Fibroblast of skin of left quadriceps (primary cell): ENCODE results near the gene DTX2.
"Not testable (repeated sequence)": the region's sequence is repeated elsewhere in the genome, so short reads cannot be mapped to it uniquely, and the experiment has no call there.

Experiments used
- DNase-seq, 2 experiments: peaks; one replicate each; pipeline ENCODE4 v3.0.0-alpha.2; 2013; ENCODE audit warnings: low read depth in 2 of 2

Gene DTX2

GRCh38 chr7:76511911-76512885 lies 50.7 kb downstream of the DTX2 start:
- DNase-seq = not testable (repeated sequence)

GRCh38 chr7:76512941-76513816 lies 51.7 kb downstream of the DTX2 start:
- DNase-seq = no peak

- no peak for DNase-seq
Measured at GRCh38 chr7:76513817-76514799, 52.6 kb downstream of the DTX2 start.

- no peak for DNase-seq
Measured at GRCh38 chr7:76514926-76515771, 53.6 kb downstream of the DTX2 start.

- DNase-seq = peak in 1 of 2 experiments; percentile 3
Measured at GRCh38 chr7:76515999-76516443, 54.5 kb downstream of the DTX2 start.

GRCh38 chr7:76516932-76517331 lies 55.4 kb downstream of the DTX2 start:
- DNase-seq = not testable (repeated sequence)

- DNase-seq = not testable (repeated sequence)
Measured at GRCh38 chr7:76526183-76526582, 64.7 kb downstream of the DTX2 start.

GRCh38 chr7:76531643-76532042 lies 70.1 kb downstream of the DTX2 start:
- DNase-seq = not testable (repeated sequence)

GRCh38 chr7:76543197-76543596 lies 81.7 kb downstream of the DTX2 start, which contains the start of gene SPDYE16:
SPDYE16 (minus strand) TSS chr7:76543297; CDS start chr7:76541459, 1,838 bp downstream.
- not testable (repeated sequence) for DNase-seq

GRCh38 chr7:76549025-76549854 lies 87.7 kb downstream of the DTX2 start:
- peak; percentile 66 to 68 for DNase-seq

- not testable (repeated sequence) for DNase-seq
Measured at GRCh38 chr7:76549855-76550248, 88.3 kb downstream of the DTX2 start.

GRCh38 chr7:76551992-76552391 lies 90.5 kb downstream of the DTX2 start:
- DNase-seq = not testable (repeated sequence)
